ELF-1 (cell line): ENCODE data around the gene GNA15.
A peak's percentile ranks its signal among the peaks of the same experiment; 100 is the strongest.

Experiments used
- DNase-seq: peaks from one replicate; pipeline ENCODE4 v3.0.0-alpha.2; 2016; ENCODE audit warnings: low read depth, low spot score

GNA15 gene

GRCh38 chr19:3208317-3209207, 72.7 kb downstream of the GNA15 start:
- DNase-seq: no peak

GRCh38 chr19:3210347-3211017, 74.6 kb downstream of the GNA15 start:
- peak; percentile 65 for DNase-seq

GRCh38 chr19:3211191-3211590, 75.4 kb downstream of the GNA15 start:
- no peak for DNase-seq

- no peak for DNase-seq
Observed at GRCh38 chr19:3213159-3213558, 77.3 kb downstream of the GNA15 start.
